Natural killer cell (primary cell): Measurements from ENCODE around the gene C16orf78. TPM values are rescaled to one million over a fixed set of nuclear protein-coding genes. Genes with fewer than 3 reads are reported as not detected.

Experiments
- ATAC-seq, 3 donors: fragments of 150-1000 bp in 2 of 3; fragments of 200-7000 bp in 1 of 3; cut with Tn5 transposase; 1 replicate in 1 of 3; 2 replicates in 2 of 3; pipeline ENCODE4 v1.10.0; 2021; ENCODE audit warnings: mild to moderate bottlenecking in 2 of 3, moderate library complexity in 2 of 3
- DNase-seq, 2 donors: peaks; one replicate each; pipeline versions ENCODE4 v3.0.0 to v3.0.0-alpha.2; 2013 to 2021; ENCODE audit warnings: mixed read lengths in 1 of 2
- H3K27ac ChIP-seq: one replicate; pipeline ENCODE4 v1.5.1; 2013; ENCODE audit warnings: mild to moderate bottlenecking, low read length
- H3K27me3 ChIP-seq: one replicate; pipeline ENCODE4 v1.6.1; 2013; ENCODE audit warnings: low read length; ENCODE audit not compliant: control insufficient read depth, insufficient read depth
- H3K36me3 ChIP-seq: one replicate; pipeline ENCODE4 v1.6.1; 2013; ENCODE audit warnings: low read length; ENCODE audit not compliant: control insufficient read depth, insufficient read depth
- H3K4me1 ChIP-seq: one replicate; pipeline ENCODE4 v1.6.1; 2013; ENCODE audit warnings: low read length; ENCODE audit not compliant: control insufficient read depth, insufficient read depth
- H3K4me3 ChIP-seq: one replicate; pipeline ENCODE4 v1.5.1; 2013; ENCODE audit warnings: low read length
- H3K9me3 ChIP-seq: one replicate; pipeline ENCODE4 v1.6.1; 2013; ENCODE audit warnings: low read length; ENCODE audit not compliant: control insufficient read depth, insufficient read depth
- H3K27ac Mint-ChIP-seq, 2 donors: one replicate each; pipeline ENCODE4 v1.8.0; 2022; ENCODE audit warnings: mild to moderate bottlenecking in 2 of 2, mixed read lengths in 2 of 2, moderate library complexity in 1 of 2
- H3K27me3 Mint-ChIP-seq, 2 donors: one replicate each; pipeline ENCODE4 v1.8.0; 2022; ENCODE audit warnings: low read depth in 2 of 2, mixed read lengths in 2 of 2
- H3K36me3 Mint-ChIP-seq: one replicate; pipeline ENCODE4 v1.8.0; 2022; ENCODE audit warnings: mixed read lengths
- H3K4me1 Mint-ChIP-seq, 2 donors: one replicate each; pipeline ENCODE4 v1.8.0; 2022; ENCODE audit warnings: mixed read lengths in 2 of 2
- H3K4me3 Mint-ChIP-seq: one replicate; pipeline ENCODE4 v1.8.0; 2022; ENCODE audit warnings: mild to moderate bottlenecking, moderate library complexity, mixed read lengths
- H3K9me3 Mint-ChIP-seq, 2 donors: one replicate each; pipeline ENCODE4 v1.8.0; 2022; ENCODE audit warnings: mixed read lengths in 2 of 2
- CTCF ChIP-seq: fragments of 200-600 bp; IDR thresholded peaks from one replicate; pipeline ENCODE4 v1.8.0; 2022; ENCODE audit warnings: antibody characterized with exemption
- WGBS: methylation state at CpG from one replicate; pipeline ENCODE4 v1.1.7; 2013; ENCODE audit warnings: missing lambda C conversion rate; ENCODE audit not compliant: insufficient coverage; 5-methylcytosine and 5-hydroxymethylcytosine counted together
- intact Hi-C: fragments of 100-400 bp; cut with micrococcal nuclease; formaldehyde crosslinking; loops from one replicate; pipeline ENCODE4 v1.14.2; 2022
- total RNA-seq, 4 donors: library from RNA; stranded (reverse); fragments of 120-200 nt in 1 of 4; gene quantifications; one replicate each; pipeline versions ENCODE4 v1.2.3 to v1.2.4, GENCODE V29; 2013 to 2022

Gene C16orf78
- total RNA-seq, 3 donors from 2014 or later (not counting 1 experiment from before 2014, with no cell fraction given), result not detected

GRCh38 chr16:49405530-49405929 is 31.9 kb downstream of the C16orf78 start:
- no peak overlapping the region for H3K4me3 ChIP-seq
- H3K36me3 ChIP-seq, result no peaks in the 10 kb centered on the region
- DNase-seq (no peak), ATAC-seq (no peak)
- WGBS, result 78% methylated on average over 6 of the region's 6 CpGs
- peaks cover 4% of the 10 kb centered on the region for H3K4me1 ChIP-seq
- Mint-ChIP-seq H3K27ac (no peak overlapping the region), H3K4me3 (no peak overlapping the region), H3K27me3 (peaks cover 0 to 9% of the 10 kb centered on the region in 2 donors), H3K36me3 (no peaks in the 10 kb centered on the region), H3K9me3 (no peaks in the 10 kb centered on the region), H3K4me1 (no peaks in the 10 kb centered on the region)
- no peak for TF ChIP-seq CTCF
- H3K9me3 ChIP-seq, result no peaks in the 10 kb centered on the region
- no peak overlapping the region for H3K27ac ChIP-seq
- intact Hi-C loops, result loop anchor here (10.0 kb wide), 1 partner anchor 1399 kb away; no protein-coding TSS in a partner anchor
- H3K27me3 ChIP-seq, result no peaks in the 10 kb centered on the region

GRCh38 chr16:49407873-49408550 is 34.4 kb downstream of the C16orf78 start:
- Histone ChIP-seq H3K4me3 (no peak overlapping the region), H3K36me3 (no peaks in the 10 kb centered on the region), H3K27ac (no peak overlapping the region), H3K4me1 (peaks cover 4% of the 10 kb centered on the region), H3K9me3 (no peaks in the 10 kb centered on the region), H3K27me3 (no peaks in the 10 kb centered on the region)
- WGBS, result 29% methylated on average over 17 of the region's 17 CpGs
- ATAC-seq (peak in 1 of 3 donors; percentile 83), DNase-seq (peak; percentile 38 to 76)
- intact Hi-C loops, result loop anchor here (1.0 to 10.0 kb wide), 3 partner anchors 185 to 1397 kb away; no protein-coding TSS in a partner anchor
- peak; percentile 61 for TF ChIP-seq CTCF
- H3K4me1 Mint-ChIP-seq, result no peaks in the 10 kb centered on the region
- H3K4me3 Mint-ChIP-seq, result no peak overlapping the region
- no peaks in the 10 kb centered on the region for H3K36me3 Mint-ChIP-seq
- H3K9me3 Mint-ChIP-seq, result no peaks in the 10 kb centered on the region
- H3K27me3 Mint-ChIP-seq, result peaks cover 0 to 9% of the 10 kb centered on the region in 2 donors
- H3K27ac Mint-ChIP-seq, result no peak overlapping the region

- Mint-ChIP-seq H3K27ac (no peak overlapping the region), H3K4me3 (no peak overlapping the region), H3K36me3 (no peaks in the 10 kb centered on the region), H3K27me3 (peaks cover 0 to 11% of the 10 kb centered on the region in 2 donors), H3K4me1 (no peaks in the 10 kb centered on the region), H3K9me3 (no peaks in the 10 kb centered on the region)
- Histone ChIP-seq H3K4me1 (peaks cover 4% of the 10 kb centered on the region), H3K36me3 (no peaks in the 10 kb centered on the region), H3K9me3 (no peaks in the 10 kb centered on the region), H3K27ac (no peak overlapping the region), H3K27me3 (no peaks in the 10 kb centered on the region), H3K4me3 (no peak overlapping the region)
- intact Hi-C loops, result loop anchor here (10.0 kb wide), 1 partner anchor 1396 kb away; no protein-coding TSS in a partner anchor
- 88% methylated on average over 2 of the region's 2 CpGs for WGBS
- TF ChIP-seq CTCF, result no peak
- ATAC-seq (no peak), DNase-seq (no peak)
These were observed 35.5 kb downstream of the C16orf78 start for GRCh38 chr16:49409121-49409520.

DNA sequence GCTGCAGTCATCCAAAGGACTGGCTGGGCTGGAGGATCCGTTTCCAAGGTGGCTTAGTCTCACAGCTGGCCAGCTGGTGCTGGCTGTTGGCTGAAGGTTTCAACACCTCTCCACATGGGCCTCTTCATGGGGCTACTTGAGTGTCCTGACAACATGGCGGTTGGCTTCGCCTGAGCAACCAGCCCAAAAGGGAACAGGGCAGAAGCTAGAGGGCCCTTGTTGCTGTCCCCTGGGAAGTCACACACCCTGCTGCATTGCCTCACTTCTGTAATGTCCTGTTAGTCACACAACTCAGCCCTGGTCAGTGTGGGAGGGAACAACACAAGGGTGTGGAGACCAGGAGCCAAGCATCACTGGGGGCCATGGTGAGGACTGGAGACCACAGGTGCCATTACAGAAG is 36.6 kb downstream of the C16orf78 start:
- Mint-ChIP-seq H3K27me3 (peaks cover 0 to 5% of the 10 kb centered on the region in 2 donors), H3K27ac (no peak overlapping the region), H3K4me3 (no peak overlapping the region), H3K4me1 (no peaks in the 10 kb centered on the region), H3K36me3 (no peaks in the 10 kb centered on the region), H3K9me3 (no peaks in the 10 kb centered on the region)
- 82% methylated on average over 3 of the region's 3 CpGs for WGBS
- intact Hi-C loops, result no loop called here
- H3K4me1 ChIP-seq, result peaks cover 4% of the 10 kb centered on the region
- no peak overlapping the region for H3K4me3 ChIP-seq
- H3K27ac ChIP-seq, result no peak overlapping the region
- H3K36me3 ChIP-seq, result no peaks in the 10 kb centered on the region
- ATAC-seq (no peak), DNase-seq (no peak)
- no peaks in the 10 kb centered on the region for H3K9me3 ChIP-seq
- no peak for TF ChIP-seq CTCF
- no peaks in the 10 kb centered on the region for H3K27me3 ChIP-seq
